ENCODE results near the gene TPPP2.

TPPP2 gene

GRCh38 chr14:21033133-21033698, 3.2 kb downstream of the TPPP2 start:
- CTCF ChIA-PET = interaction anchor here (1.0 to 7.2 kb wide), 8 partner anchors 10 to 59 kb away, joined by 3 to 69 read pairs (median 5); no protein-coding TSS in a partner anchor
- no peak for DNase-seq (ENCODE audit: extremely low spot score)
- POLR2A ChIA-PET = no interaction called here
- TF ChIP-seq, protein P1, sequence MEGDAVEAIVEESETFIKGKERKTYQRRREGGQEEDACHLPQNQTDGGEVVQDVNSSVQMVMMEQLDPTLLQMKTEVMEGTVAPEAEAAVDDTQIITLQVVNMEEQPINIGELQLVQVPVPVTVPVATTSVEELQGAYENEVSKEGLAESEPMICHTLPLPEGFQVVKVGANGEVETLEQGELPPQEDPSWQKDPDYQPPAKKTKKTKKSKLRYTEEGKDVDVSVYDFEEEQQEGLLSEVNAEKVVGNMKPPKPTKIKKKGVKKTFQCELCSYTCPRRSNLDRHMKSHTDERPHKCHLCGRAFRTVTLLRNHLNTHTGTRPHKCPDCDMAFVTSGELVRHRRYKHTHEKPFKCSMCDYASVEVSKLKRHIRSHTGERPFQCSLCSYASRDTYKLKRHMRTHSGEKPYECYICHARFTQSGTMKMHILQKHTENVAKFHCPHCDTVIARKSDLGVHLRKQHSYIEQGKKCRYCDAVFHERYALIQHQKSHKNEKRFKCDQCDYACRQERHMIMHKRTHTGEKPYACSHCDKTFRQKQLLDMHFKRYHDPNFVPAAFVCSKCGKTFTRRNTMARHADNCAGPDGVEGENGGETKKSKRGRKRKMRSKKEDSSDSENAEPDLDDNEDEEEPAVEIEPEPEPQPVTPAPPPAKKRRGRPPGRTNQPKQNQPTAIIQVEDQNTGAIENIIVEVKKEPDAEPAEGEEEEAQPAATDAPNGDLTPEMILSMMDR (IDR thresholded peaks at IDR 0.05; ENCODE audit: control extremely low read depth, extremely low read depth, low read depth, missing control alignments) = no peak

DNA sequence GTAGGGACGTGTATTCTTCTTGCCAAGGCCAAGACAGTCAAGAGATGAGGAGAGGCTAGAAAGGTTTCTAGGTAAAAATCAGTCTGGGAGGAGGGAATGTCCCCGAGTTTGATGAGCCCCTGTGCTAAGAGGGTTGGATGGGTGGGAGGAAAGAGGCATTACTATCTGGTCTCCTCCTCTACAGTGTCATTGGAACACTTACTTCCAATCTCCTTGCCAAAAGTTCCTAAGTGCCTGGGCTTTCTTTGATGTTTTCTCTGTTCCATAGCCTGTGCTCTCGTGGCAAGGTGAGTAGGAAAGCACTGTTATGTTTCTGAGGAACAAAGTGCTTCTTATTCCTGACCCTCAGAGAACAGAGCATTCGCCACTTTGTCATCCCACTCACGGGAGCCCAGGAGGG, 4.7 kb downstream of the TPPP2 start, which contains the start of gene RNASE13:
RNASE13 (minus strand) TSS at position 101 of the 400 bp plus-strand sequence. CDS start 519 bp downstream, outside the sequence.
- TF ChIP-seq, protein P1 (IDR thresholded peaks at IDR 0.05; ENCODE audit: control extremely low read depth, extremely low read depth, low read depth, missing control alignments) = no peak
- POLR2A ChIA-PET = no interaction called here
- no peak for DNase-seq (ENCODE audit: extremely low spot score)
- CTCF ChIA-PET = interaction anchor here (0.8 to 7.2 kb wide), 6 partner anchors 13 to 69 kb away, joined by 3 to 69 read pairs (median 7); no protein-coding TSS in a partner anchor

DNA sequence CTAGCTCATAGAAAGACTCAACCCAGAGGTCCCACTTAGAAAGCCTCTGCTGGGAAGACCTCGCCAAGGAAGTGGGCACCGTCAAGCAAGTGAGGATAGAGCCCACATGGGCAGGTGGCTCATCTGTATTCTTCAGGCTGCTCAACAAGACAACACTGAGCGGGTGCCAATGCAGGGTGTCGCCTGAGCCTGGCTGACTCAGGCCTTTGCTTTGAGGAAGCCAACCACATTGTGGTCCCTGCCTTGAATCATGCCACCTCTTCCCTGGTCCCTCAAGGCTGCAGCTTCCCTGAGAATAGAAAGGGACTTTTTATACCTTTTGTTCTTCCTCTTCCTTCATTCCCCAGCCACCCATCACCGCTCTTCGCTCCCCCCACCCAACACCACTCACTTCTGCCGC, 6.7 kb downstream of the TPPP2 start:
- ChIA-PET POLR2A (no interaction called here), CTCF (interaction anchor here (1.2 to 7.2 kb wide), 3 partner anchors 22 to 68 kb away, joined by 3 to 69 read pairs (median 8); no protein-coding TSS in a partner anchor)
- DNase-seq (ENCODE audit: extremely low spot score) = no peak
- TF ChIP-seq, protein P1 (IDR thresholded peaks at IDR 0.05; ENCODE audit: control extremely low read depth, extremely low read depth, low read depth, missing control alignments) = no peak

- TF ChIP-seq, protein P1 (IDR thresholded peaks at IDR 0.05; ENCODE audit: control extremely low read depth, extremely low read depth, low read depth, missing control alignments) = no peak
- CTCF ChIA-PET = interaction anchor here (1.2 to 7.2 kb wide), 2 partner anchors 22 to 68 kb away, joined by 3 to 69 read pairs; no protein-coding TSS in a partner anchor
- DNase-seq (ENCODE audit: extremely low spot score) = no peak
- POLR2A ChIA-PET = no interaction called here
Measured at GRCh38 chr14:21037156-21037555, 7.1 kb downstream of the TPPP2 start.

- CTCF ChIA-PET = interaction anchor here (0.9 to 4.1 kb wide), 5 partner anchors 15 to 68 kb away, joined by 3 to 66 read pairs (median 8); no protein-coding TSS in a partner anchor
Measured at GRCh38 chr14:21038441-21039422, 8.7 kb downstream of the TPPP2 start.

More at GRCh38 chr14:21038441-21039422, 8.7 kb downstream of the TPPP2 start:
- TF ChIP-seq, protein P1 (IDR thresholded peaks at IDR 0.05; ENCODE audit: control extremely low read depth, extremely low read depth, low read depth, missing control alignments) = no peak
- DNase-seq (ENCODE audit: extremely low spot score) = no peak
- POLR2A ChIA-PET = no interaction called here
